HS-27A (cell line): Measurements from ENCODE around the gene EML4.
"Not testable (repeated sequence)": the region's sequence is repeated elsewhere in the genome, so short reads cannot be mapped to it uniquely, and the experiment has no call there.

ENCODE experiments used
- DNase-seq: peaks from one replicate; pipeline ENCODE4 v3.0.0-alpha.2; 2012; ENCODE audit warnings: low read depth, missing footprints

The EML4 gene

DNA sequence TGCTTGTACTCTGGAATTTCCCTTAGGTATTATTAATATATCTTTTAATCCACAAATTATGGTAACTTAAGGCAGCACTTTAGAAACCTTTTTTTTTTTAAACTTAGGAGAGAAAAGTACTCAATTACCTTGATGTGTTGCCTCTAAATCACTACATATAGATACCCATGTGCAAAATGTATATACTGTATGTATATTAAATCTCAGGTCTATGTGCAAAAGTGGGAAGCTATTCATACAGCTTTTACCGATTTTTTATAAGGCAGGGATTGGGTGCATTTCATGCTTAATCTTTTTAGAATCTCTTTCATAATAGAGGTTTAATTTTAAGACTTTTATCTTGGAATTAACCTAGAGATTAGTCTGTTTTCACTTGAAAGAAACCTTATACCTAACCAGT lies 3.4 kb downstream of the EML4 start:
- no peak for DNase-seq

DNA sequence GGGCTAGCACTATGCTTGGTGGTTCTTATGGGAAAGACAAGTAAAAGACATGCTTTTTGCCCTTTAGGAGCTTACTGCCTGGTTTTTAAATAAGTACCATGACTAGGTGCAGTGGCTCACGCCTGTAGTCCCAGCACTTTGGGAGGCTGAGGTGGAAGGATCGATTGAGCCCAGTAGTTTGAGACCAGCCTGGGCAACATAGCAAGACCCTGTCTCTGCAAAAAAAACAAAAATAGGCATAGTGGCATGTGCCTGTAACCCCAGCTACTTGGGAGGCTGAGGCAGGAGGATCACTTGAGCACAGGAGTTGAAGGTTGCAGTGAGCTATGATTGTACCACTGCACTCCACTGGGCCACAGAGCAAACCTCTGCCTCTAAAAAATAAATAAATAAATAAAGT lies 4.3 kb downstream of the EML4 start:
- not testable (repeated sequence) for DNase-seq

GRCh38 chr2:42176992-42177738 lies 8.0 kb downstream of the EML4 start:
- no peak for DNase-seq

GRCh38 chr2:42178335-42178734 lies 9.2 kb downstream of the EML4 start:
- no peak for DNase-seq

DNA sequence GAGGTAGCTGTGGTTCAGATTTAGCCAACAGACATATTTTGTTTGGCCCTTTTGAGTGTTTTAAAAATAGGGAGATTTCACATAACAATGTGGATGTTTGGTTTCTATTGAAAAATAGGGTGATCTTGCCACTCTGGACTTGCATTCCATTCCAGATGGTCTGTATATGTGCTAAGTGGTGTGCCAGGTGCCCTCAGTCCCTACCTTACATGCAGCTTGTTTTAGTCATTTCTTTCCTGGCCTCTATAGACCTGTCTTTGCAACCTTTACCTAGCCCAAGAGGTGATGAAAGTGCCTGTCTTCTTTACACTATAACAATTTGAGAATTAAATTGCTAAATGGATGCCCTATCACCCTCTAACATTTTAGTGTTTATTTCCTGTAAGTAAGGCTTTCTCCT lies 11.1 kb downstream of the EML4 start:
- DNase-seq, result no peak

DNA sequence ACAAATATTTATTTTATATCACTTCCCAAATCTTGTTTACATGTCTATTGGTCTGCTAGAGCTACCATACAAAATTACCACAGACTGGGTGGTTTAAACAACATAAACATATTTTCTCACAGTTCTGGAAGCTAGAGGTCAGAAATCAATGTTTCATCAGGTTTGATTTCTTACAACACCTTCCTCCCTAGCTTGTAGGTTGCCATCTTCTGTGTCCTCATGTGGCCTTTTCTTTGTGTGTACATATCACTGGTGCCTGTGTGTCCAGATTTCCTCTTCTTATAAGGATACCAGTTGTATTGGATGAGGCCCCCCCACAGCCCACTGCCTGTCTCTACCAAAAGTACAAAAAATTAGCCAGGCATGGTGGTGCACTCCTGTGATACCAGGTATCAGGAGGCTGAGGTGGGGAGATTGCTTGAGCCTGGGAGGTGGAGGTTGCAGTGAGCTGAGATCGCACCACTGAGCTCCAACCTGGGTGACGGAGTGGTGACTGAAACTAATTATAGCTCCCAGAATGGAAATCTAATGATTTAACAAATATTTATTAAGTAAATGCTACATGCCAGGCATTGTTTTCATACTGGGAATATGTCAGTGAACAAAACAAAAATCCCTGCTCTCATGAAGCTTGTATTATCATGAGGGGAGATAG lies 13.6 kb downstream of the EML4 start:
- no peak for DNase-seq

GRCh38 chr2:42183775-42184174 lies 14.6 kb downstream of the EML4 start:
- DNase-seq, result no peak

DNA sequence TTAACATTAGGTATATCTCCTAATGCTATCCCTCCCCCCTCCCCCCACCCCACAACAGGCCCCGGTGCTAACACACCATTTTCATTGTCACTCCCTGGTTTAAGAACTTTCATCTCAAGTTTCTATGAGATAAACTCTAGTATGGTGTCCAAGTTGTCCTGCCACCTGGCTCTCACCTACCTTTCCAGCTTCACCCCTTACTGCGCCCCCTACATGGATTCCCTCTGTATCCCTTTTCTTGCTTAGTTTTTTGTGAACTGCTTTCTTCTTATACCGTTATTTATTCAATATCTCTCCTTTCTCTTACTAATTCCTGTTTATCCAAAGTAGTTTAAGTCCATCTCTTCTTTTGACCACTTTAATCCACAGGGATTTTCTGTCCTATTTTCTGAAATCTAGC lies 15.2 kb downstream of the EML4 start:
- DNase-seq, result no peak

- no peak for DNase-seq
Observed at GRCh38 chr2:42185220-42185921, 16.2 kb downstream of the EML4 start.

GRCh38 chr2:42186366-42186765 lies 17.2 kb downstream of the EML4 start:
- DNase-seq, result no peak

DNA sequence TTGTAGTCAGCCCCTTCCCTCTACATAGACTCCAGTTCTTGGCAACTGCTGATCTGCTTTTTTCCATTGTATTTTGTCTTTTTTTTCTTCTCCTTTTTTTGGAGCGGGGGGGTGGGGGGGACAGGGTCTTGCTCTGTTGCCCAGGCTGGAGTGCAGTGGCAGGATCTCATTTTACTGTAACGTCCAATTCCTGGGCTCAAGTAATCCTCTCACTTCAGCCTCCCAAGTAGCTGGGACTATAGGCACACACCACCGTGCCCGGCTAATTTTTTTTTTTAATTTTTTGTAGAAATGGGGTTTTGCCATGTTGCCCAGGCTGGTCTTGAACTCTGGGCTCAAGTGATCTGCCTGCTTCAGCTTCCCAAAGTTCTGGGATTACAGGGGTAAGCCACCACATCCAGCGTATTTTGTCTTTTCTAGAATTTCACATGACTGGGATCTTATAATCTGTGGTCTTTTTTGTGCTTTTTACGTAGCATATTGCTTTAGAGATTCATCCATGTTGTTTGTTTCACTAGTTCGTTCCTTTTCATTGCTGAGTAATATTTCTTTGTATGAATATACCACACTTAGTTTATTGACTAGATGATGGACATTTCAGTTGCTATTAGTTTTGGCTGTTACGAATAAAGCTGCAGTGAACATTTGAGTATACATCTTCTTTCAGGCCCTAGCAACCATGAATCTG lies 17.9 kb downstream of the EML4 start:
- DNase-seq, result no peak

GRCh38 chr2:42187886-42188285 lies 18.7 kb downstream of the EML4 start:
- DNase-seq, result no peak

- no peak for DNase-seq
Observed at GRCh38 chr2:42189235-42189566, 20.0 kb downstream of the EML4 start.

- no peak for DNase-seq
Observed at GRCh38 chr2:42190191-42190590, 21.0 kb downstream of the EML4 start.

DNA sequence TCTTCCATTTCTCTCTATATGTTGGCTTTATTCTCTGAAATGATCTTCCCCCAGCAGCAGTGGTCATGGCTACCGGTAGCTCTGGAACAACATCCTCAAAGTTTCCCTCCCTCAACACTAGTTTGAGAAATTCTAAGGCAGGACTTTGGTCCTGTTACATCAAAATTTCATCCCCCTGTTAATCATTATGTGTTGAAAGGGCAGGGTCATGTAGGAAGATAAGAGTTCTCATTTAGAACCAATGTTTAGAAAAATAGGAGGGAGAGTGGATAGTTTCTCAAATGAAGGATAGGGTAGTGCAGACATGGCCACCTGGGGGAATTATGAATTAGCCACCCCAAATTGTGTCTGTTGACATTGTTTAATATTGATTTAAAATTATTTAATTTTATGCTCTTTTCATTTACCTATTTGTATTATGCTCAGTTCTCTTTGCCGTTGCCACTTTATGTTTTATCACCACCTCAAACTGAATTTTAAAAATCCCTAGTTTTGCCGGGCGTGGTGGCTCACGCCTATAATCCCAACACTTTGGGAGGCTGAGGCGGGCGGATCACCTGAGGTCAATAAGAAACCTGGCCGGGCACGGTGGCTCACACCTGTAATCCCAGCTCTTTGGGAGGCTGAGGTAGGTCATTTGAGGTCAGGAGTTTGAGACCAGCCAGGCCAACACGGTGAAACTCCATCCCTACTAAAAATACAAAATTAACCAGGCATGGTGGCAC lies 22.3 kb downstream of the EML4 start:
- DNase-seq, result no peak

GRCh38 chr2:42192010-42192373 lies 22.8 kb downstream of the EML4 start:
- DNase-seq, result no peak

GRCh38 chr2:42192652-42193566 lies 23.8 kb downstream of the EML4 start:
- no peak for DNase-seq

DNA sequence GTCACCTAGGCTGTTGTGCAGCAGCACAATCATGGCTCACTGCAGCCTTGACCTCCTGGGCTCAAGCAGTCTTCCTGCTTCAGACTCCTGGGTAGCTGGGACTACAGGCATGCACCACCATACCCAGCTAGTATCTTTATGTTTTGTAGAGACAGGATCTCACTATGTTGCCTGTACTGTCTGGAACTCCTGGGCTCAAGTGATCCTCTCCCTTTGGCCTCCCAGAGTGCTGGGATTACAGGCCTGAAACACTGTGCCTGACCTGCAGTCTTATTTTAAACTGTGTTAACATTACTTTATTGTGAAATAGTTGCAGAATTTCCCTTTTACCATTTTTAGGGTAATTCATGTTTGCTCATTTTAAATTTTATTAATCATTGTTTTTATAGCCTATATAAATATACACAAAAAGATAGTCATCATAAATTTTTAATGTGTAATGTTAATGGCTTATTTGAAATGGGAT lies 24.6 kb downstream of the EML4 start:
- no peak for DNase-seq

- no peak for DNase-seq
Observed at GRCh38 chr2:42194428-42194827, 25.3 kb downstream of the EML4 start.

- DNase-seq, result no peak
Observed at GRCh38 chr2:42195559-42195958, 26.4 kb downstream of the EML4 start.

- no peak for DNase-seq
Observed at GRCh38 chr2:42196070-42196402, 26.9 kb downstream of the EML4 start.
